Central memory CD8-positive, alpha-beta T cell (primary cell): ENCODE data around the gene YAP1.
"Not testable (repeated sequence)": the region's sequence is repeated elsewhere in the genome, so short reads cannot be mapped to it uniquely, and the experiment has no call there.

Source experiments
- ATAC-seq: fragments of 150-1000 bp; cut with Tn5 transposase; replicated peaks from 2 replicates; pipeline ENCODE4 v1.10.0; 2022; ENCODE audit warnings: mild to moderate bottlenecking, moderate FRiP score, moderate number of reproducible peaks; ENCODE audit not compliant: poor library complexity, severe bottlenecking; ENCODE audit errors: extremely low read depth
- DNase-seq, 2 donors: peaks; one replicate each; pipeline ENCODE4 v3.0.0; 2021; ENCODE audit warnings: low spot score in 2 of 2
- H3K27ac Mint-ChIP-seq: one replicate; pipeline ENCODE4 v1.8.0; 2022; ENCODE audit warnings: low read depth, mild to moderate bottlenecking, moderate library complexity, mixed read lengths
- H3K27me3 Mint-ChIP-seq: one replicate; pipeline ENCODE4 v1.8.0; 2022; ENCODE audit warnings: mixed read lengths
- H3K36me3 Mint-ChIP-seq: one replicate; pipeline ENCODE4 v1.8.0; 2022; ENCODE audit warnings: mild to moderate bottlenecking, moderate library complexity, mixed read lengths; ENCODE audit not compliant: insufficient read depth
- H3K4me1 Mint-ChIP-seq: one replicate; pipeline ENCODE4 v1.8.0; 2022; ENCODE audit warnings: mixed read lengths
- H3K4me3 Mint-ChIP-seq: one replicate; pipeline ENCODE4 v1.8.0; 2022; ENCODE audit warnings: mild to moderate bottlenecking, moderate library complexity, mixed read lengths
- H3K9me3 Mint-ChIP-seq: one replicate; pipeline ENCODE4 v1.8.0; 2022; ENCODE audit warnings: mixed read lengths

The YAP1 gene

GRCh38 chr11:102199673-102200072 is 89.4 kb downstream of the YAP1 start:
- Mint-ChIP-seq H3K4me3 (no peak overlapping the region), H3K9me3 (no peaks in the 10 kb centered on the region), H3K27ac (no peak overlapping the region), H3K4me1 (no peaks in the 10 kb centered on the region), H3K27me3 (peaks cover 45% of the 10 kb centered on the region), H3K36me3 (no peaks in the 10 kb centered on the region)
- ATAC-seq (no peak), DNase-seq (no peak)

DNA sequence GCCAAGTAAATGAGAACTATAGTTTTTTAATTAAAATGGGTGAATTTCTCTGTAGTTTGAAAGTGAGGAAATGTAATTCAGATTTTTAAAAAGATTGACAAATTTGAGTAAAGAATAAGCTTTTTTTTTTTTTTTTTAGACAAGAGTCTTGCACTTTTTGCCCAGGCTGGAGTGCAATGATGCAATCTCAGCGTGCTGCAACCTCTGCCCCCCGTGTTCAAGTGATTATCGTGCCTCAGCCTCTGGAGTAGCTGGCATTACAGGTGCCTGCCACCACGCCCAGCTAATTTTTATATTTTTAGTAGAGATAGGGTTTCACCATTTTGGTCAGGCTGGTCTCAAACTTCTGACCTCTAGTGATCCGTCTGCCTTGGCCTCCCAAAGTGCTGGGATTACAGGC is 90.1 kb downstream of the YAP1 start:
- not testable (repeated sequence) for H3K36me3 Mint-ChIP-seq, H3K9me3 Mint-ChIP-seq, H3K4me1 Mint-ChIP-seq

GRCh38 chr11:102201776-102202175 is 91.5 kb downstream of the YAP1 start:
- no peaks in the 10 kb centered on the region for H3K36me3 Mint-ChIP-seq
- ATAC-seq (no peak), DNase-seq (no peak)
- H3K4me1 Mint-ChIP-seq, result no peaks in the 10 kb centered on the region
- no peak overlapping the region for H3K4me3 Mint-ChIP-seq
- no peaks in the 10 kb centered on the region for H3K9me3 Mint-ChIP-seq
- no peak overlapping the region for H3K27ac Mint-ChIP-seq
- H3K27me3 Mint-ChIP-seq, result peaks cover 35% of the 10 kb centered on the region

More for the DNA sequence above, 90.1 kb downstream of the YAP1 start:
- H3K4me3 Mint-ChIP-seq, ATAC-seq, H3K27ac Mint-ChIP-seq, DNase-seq: not testable (repeated sequence)
- H3K27me3 Mint-ChIP-seq, result peaks cover 45% of the 10 kb centered on the region

DNA sequence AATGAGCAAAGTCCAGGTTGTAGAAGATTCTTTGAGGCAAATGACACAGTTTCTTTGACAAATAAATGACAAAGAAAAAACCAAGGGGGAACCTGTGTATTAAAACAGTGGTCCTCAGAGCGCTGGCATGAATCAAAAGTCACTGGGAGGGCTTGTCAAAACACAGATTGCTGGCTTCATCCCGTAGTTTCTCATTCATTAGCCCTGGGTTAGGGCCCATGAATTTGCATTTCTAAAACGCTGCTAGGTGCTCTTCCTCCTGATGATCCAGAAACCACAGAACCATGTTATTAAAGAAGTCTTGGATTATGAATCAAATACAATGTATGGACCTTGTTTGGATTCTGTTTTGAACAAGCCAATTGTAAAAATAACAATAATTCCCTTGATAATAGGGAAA is 92.7 kb downstream of the YAP1 start:
- DNase-seq (no peak), ATAC-seq (no peak)
- Mint-ChIP-seq H3K4me3 (no peak overlapping the region), H3K36me3 (no peaks in the 10 kb centered on the region), H3K27ac (no peak overlapping the region), H3K9me3 (no peaks in the 10 kb centered on the region), H3K27me3 (peaks cover 37% of the 10 kb centered on the region), H3K4me1 (no peaks in the 10 kb centered on the region)

GRCh38 chr11:102204174-102204573 is 93.9 kb downstream of the YAP1 start:
- DNase-seq, result no peak
- ATAC-seq, result no peak
- Mint-ChIP-seq H3K27ac (no peak overlapping the region), H3K4me3 (no peak overlapping the region), H3K9me3 (no peaks in the 10 kb centered on the region), H3K36me3 (no peaks in the 10 kb centered on the region), H3K27me3 (peaks cover 49% of the 10 kb centered on the region), H3K4me1 (no peaks in the 10 kb centered on the region)

DNA sequence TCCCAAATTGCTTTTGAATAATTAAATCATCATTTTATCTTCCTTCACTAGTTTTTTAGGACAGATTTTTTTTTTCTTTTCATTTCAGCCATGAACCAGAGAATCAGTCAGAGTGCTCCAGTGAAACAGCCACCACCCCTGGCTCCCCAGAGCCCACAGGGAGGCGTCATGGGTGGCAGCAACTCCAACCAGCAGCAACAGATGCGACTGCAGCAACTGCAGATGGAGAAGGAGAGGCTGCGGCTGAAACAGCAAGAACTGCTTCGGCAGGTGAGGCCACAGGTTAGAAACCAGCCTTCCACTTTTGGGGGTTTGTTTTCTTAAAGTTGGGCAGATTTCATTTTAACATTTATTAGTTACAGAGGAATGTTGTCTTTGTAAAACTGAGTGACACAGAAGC is 95.6 kb downstream of the YAP1 start:
- no peak for ATAC-seq
- H3K27me3 Mint-ChIP-seq, result peaks cover 62% of the 10 kb centered on the region
- no peak overlapping the region for H3K4me3 Mint-ChIP-seq
- no peaks in the 10 kb centered on the region for H3K4me1 Mint-ChIP-seq
- H3K36me3 Mint-ChIP-seq, result peaks cover 2% of the 10 kb centered on the region
- no peak overlapping the region for H3K27ac Mint-ChIP-seq
- no peaks in the 10 kb centered on the region for H3K9me3 Mint-ChIP-seq
- DNase-seq, result no peak

- peaks cover 2% of the 10 kb centered on the region for H3K36me3 Mint-ChIP-seq
- no peaks in the 10 kb centered on the region for H3K9me3 Mint-ChIP-seq
- no peak overlapping the region for H3K27ac Mint-ChIP-seq
- no peak for ATAC-seq
- H3K27me3 Mint-ChIP-seq, result peaks cover 53% of the 10 kb centered on the region
- no peak overlapping the region for H3K4me3 Mint-ChIP-seq
- H3K4me1 Mint-ChIP-seq, result no peaks in the 10 kb centered on the region
- no peak for DNase-seq
Observed at GRCh38 chr11:102208835-102209234, 98.6 kb downstream of the YAP1 start.

DNA sequence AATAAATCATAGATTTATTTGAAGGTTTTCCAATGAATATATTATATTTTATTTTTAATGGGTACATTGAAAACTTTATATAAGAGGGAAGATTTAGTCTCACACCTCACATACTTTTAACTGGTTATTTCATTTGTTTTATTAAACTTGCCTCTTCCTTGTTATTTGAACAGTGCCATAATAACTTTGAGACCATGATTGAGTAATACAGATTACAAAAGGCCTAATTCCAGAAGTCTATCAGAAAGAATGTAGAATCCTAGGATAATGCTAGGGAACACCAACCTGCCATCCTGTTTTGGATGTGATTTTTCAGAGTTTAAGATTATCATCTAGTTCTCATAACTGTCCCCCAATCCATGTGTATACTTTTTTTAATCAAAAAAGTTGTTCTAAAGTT is 104.4 kb downstream of the YAP1 start:
- Mint-ChIP-seq H3K27ac (no peak overlapping the region), H3K4me3 (no peak overlapping the region), H3K36me3 (peaks cover 2% of the 10 kb centered on the region), H3K9me3 (no peaks in the 10 kb centered on the region), H3K4me1 (no peaks in the 10 kb centered on the region), H3K27me3 (peaks cover 53% of the 10 kb centered on the region)
- ATAC-seq, result no peak
- DNase-seq, result no peak

DNA sequence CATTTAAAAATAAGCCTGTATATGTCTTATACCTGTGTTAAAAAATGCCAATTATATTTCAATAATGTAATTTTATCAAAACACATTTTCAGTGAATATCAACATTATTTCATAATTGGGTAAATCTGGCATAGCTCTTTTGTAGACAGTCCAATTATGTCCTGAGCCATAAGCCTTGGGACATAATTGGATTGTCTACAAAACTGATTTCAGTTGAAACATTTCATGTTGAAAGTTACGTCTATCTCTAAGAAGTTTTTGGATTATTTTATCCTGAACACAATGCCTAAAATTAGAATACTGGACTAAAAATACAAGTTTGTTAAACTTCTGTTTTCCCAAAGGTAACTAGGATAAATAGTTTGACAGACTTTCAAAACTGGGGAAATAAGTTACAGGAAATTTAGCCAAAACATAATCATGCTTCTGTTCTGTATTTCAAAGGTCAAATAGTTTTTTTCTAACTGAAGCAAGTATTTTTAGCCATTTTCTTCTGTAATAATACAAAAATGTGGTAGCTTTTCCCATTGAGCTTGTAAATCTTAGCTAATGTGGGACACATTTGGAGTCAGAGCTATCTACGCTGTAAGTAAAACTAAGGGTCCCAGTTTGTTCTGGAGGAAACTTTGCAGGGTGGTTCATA is 106.3 kb downstream of the YAP1 start:
- Mint-ChIP-seq H3K27me3 (peaks cover 57% of the 10 kb centered on the region), H3K4me3 (no peak overlapping the region), H3K4me1 (no peaks in the 10 kb centered on the region), H3K36me3 (no peaks in the 10 kb centered on the region), H3K27ac (no peak overlapping the region), H3K9me3 (no peaks in the 10 kb centered on the region)
- no peak for ATAC-seq
- no peak for DNase-seq

- H3K27ac Mint-ChIP-seq, result no peak overlapping the region
- no peak for ATAC-seq
- H3K27me3 Mint-ChIP-seq, result peaks cover 35% of the 10 kb centered on the region
- no peaks in the 10 kb centered on the region for H3K4me1 Mint-ChIP-seq
- H3K4me3 Mint-ChIP-seq, result no peak overlapping the region
- H3K36me3 Mint-ChIP-seq, result no peaks in the 10 kb centered on the region
- no peaks in the 10 kb centered on the region for H3K9me3 Mint-ChIP-seq
- no peak for DNase-seq
Observed at GRCh38 chr11:102220728-102221467, 110.7 kb downstream of the YAP1 start.

- Mint-ChIP-seq H3K27ac (no peak overlapping the region), H3K4me1 (no peaks in the 10 kb centered on the region), H3K27me3 (peaks cover 24% of the 10 kb centered on the region), H3K4me3 (no peak overlapping the region), H3K36me3 (no peaks in the 10 kb centered on the region), H3K9me3 (no peaks in the 10 kb centered on the region)
- ATAC-seq (no peak), DNase-seq (no peak)
Observed at GRCh38 chr11:102223859-102224258, 113.6 kb downstream of the YAP1 start.

DNA sequence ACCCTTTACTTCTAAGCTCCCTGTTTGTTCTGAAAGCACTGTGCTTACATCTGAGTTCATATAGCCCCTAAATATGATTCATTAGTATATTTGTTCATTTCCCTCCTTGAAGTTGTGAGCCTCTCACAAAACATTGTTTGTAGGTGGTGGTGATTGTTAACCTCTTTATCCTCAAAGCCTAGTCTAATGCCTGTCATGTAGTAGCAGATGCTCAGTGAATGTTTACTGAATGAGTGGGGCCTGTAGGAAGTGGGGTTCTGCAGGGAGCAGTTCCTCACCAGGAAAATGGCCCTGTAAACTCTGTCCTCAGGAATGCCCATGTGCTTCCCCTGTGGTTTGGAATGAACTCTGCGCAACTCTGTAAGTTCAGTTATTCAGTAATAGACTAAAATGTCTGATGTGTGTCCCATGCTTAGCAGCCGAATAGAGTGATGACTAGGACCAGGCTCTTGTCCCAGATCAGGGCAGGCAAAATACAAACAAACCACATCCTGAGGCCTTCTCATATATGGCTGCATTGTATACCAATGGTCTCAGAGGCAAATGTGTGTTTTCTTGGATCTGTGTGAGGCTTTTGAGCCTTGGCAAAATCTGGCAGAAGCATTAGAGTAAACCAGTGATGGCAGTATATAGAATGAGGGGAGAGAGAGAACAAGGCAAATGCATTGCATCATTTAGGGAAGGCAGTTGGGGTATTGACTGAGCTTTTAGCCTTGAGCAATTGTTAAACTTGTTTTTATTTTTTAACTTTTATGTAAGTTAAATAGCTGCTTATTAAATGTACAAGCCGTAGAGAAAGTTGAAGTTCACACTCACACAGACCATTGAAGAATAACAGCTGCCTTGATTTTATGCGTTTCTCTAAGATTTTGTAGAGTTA is 115.7 kb downstream of the YAP1 start:
- Mint-ChIP-seq H3K9me3 (no peaks in the 10 kb centered on the region), H3K4me3 (no peak overlapping the region), H3K27me3 (peaks cover 12% of the 10 kb centered on the region), H3K27ac (no peak overlapping the region), H3K36me3 (no peaks in the 10 kb centered on the region), H3K4me1 (no peaks in the 10 kb centered on the region)
- ATAC-seq (no peak), DNase-seq (no peak)
